Hepatocyte (in vitro differentiated cells): Measurements from ENCODE around the gene LITAF. TPM values are rescaled to one million over a fixed set of nuclear protein-coding genes. Genes with fewer than 3 reads are reported as not detected.

Experiments used
- DNase-seq: peaks from one replicate; pipeline ENCODE4 v3.0.0-alpha.2; 2016; ENCODE audit warnings: low spot score
- H2AFZ ChIP-seq: fragments of 200-600 bp; sonication (generic); 2 replicates; pipeline ENCODE4 v1.6.0; 2016; ENCODE audit warnings: antibody characterized with exemption, mild to moderate bottlenecking
- H3K27ac ChIP-seq: fragments of 200-600 bp; sonication (generic); 2 replicates; pipeline ENCODE4 v1.5.1; 2016; ENCODE audit warnings: mild to moderate bottlenecking
- H3K27me3 ChIP-seq: fragments of 200-600 bp; sonication (generic); 2 replicates; pipeline ENCODE4 v1.6.1; 2016
- H3K36me3 ChIP-seq: fragments of 200-600 bp; sonication (generic); replicated peaks from 2 replicates; pipeline ENCODE4 v1.5.1; 2016; ENCODE audit warnings: low read depth; ENCODE audit not compliant: insufficient read depth
- H3K4me1 ChIP-seq: fragments of 200-600 bp; sonication (generic); 2 replicates; pipeline ENCODE4 v1.5.1; 2016; ENCODE audit warnings: mild to moderate bottlenecking, moderate library complexity; ENCODE audit not compliant: insufficient read depth
- H3K4me2 ChIP-seq: fragments of 200-600 bp; sonication (generic); 2 replicates; pipeline ENCODE4 v1.6.0; 2016
- H3K4me3 ChIP-seq: fragments of 200-600 bp; sonication (generic); 2 replicates; pipeline ENCODE4 v1.5.1; 2016; ENCODE audit warnings: mild to moderate bottlenecking
- H3K79me2 ChIP-seq: fragments of 200-600 bp; sonication (generic); 2 replicates; pipeline ENCODE4 v1.6.0; 2017; ENCODE audit warnings: mild to moderate bottlenecking
- H3K9me2 ChIP-seq: fragments of 200-600 bp; sonication (generic); replicated peaks from 2 replicates; pipeline ENCODE4 v1.6.0; 2017; ENCODE audit warnings: mild to moderate bottlenecking; ENCODE audit not compliant: insufficient read depth
- H3K9me3 ChIP-seq: fragments of 200-600 bp; sonication (generic); 2 replicates; pipeline ENCODE4 v1.5.1; 2016; ENCODE audit warnings: low read depth, mild to moderate bottlenecking
- H4K20me1 ChIP-seq: fragments of 200-600 bp; sonication (generic); 2 replicates; pipeline ENCODE4 v1.6.0; 2016; ENCODE audit warnings: mild to moderate bottlenecking; ENCODE audit not compliant: insufficient read depth, poor library complexity, severe bottlenecking
- EZH2 ChIP-seq: fragments of 200-600 bp; sonication (generic); IDR thresholded peaks from 2 replicates; pipeline ENCODE4 v1.6.1; 2016; ENCODE audit warnings: antibody characterized with exemption, mild to moderate bottlenecking, borderline replicate concordance
- EZH2phosphoT487 ChIP-seq: fragments of 200-600 bp; sonication (generic); IDR thresholded peaks from one replicate; pipeline ENCODE4 v1.6.1; 2018; ENCODE audit warnings: antibody characterized with exemption, mild to moderate bottlenecking, low read depth, moderate library complexity; ENCODE audit not compliant: unreplicated experiment, severe bottlenecking
- WGBS: methylation state at CpG from one replicate; pipeline ENCODE4 v1.1.6; 2016; ENCODE audit warnings: low lambda C conversion rate; ENCODE audit errors: missing lambda C conversion rate; 5-methylcytosine and 5-hydroxymethylcytosine counted together
- polyA plus RNA-seq: library from polyadenylated mRNA; unstranded; fragments of >200 nt; fragmentation: Nextera tagmentation; extraction: Ambion mirVana; gene quantifications from 2 replicates; pipeline ENCODE4 v1.2.1, GENCODE V29; 2016
- total RNA-seq: library from RNA; depleted of rRNA; stranded (reverse); fragments of >200 nt; gene quantifications from 2 replicates; pipeline ENCODE4 v1.2.3, GENCODE V29; 2014
- TF ChIP-seq, protein P1 (sequence below): fragments of 200-600 bp; sonication (generic); IDR thresholded peaks from 2 replicates; pipeline ENCODE4 v1.5.1; 2016; ENCODE audit warnings: antibody characterized with exemption, mild to moderate bottlenecking; ENCODE audit not compliant: poor library complexity

Gene LITAF
- total and polyA plus RNA-seq, 2 experiments from 2014 or later: 65.6 to 134 TPM

DNA sequence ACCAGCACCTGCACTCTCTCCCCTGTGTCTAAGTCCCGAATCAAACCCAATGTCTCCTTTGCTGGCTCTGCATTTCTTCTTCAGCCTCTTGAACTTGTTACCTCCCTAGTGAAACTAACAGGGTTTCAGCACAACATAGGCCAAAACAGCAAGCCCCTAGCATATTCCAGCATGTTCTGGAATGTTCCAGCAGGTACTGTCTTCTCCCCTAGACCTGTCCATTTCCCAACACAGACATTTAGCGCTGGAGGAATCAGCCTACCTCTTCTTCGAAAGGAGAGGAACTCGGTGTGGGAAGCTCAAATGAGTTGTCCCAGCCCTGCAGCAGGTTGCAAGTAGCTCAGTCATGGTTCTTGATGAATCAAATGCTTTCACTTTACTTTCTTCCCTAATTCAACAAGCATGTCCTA lies 47.1 kb downstream of the LITAF start:
- no peaks in the 10 kb centered on the region for H3K4me1 ChIP-seq
- H3K4me2 ChIP-seq: no peak overlapping the region
- WGBS: 86% methylated on average over 4 of the region's 4 CpGs
- DNase-seq: no peak
- H3K4me3 ChIP-seq: no peak overlapping the region
- H3K79me2 ChIP-seq: no peaks in the 10 kb centered on the region
- H3K27ac ChIP-seq: no peak overlapping the region
- no peaks in the 10 kb centered on the region for H4K20me1 ChIP-seq
- H3K9me2 ChIP-seq: no peaks in the 10 kb centered on the region
- no peaks in the 10 kb centered on the region for H3K9me3 ChIP-seq
- H3K27me3 ChIP-seq: no peaks in the 10 kb centered on the region
- TF ChIP-seq EZH2: no peak
- TF ChIP-seq, protein P1, sequence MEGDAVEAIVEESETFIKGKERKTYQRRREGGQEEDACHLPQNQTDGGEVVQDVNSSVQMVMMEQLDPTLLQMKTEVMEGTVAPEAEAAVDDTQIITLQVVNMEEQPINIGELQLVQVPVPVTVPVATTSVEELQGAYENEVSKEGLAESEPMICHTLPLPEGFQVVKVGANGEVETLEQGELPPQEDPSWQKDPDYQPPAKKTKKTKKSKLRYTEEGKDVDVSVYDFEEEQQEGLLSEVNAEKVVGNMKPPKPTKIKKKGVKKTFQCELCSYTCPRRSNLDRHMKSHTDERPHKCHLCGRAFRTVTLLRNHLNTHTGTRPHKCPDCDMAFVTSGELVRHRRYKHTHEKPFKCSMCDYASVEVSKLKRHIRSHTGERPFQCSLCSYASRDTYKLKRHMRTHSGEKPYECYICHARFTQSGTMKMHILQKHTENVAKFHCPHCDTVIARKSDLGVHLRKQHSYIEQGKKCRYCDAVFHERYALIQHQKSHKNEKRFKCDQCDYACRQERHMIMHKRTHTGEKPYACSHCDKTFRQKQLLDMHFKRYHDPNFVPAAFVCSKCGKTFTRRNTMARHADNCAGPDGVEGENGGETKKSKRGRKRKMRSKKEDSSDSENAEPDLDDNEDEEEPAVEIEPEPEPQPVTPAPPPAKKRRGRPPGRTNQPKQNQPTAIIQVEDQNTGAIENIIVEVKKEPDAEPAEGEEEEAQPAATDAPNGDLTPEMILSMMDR: no peak
- no peak for TF ChIP-seq EZH2phosphoT487
- no peak overlapping the region for H2AFZ ChIP-seq
- H3K36me3 ChIP-seq: no peaks in the 10 kb centered on the region

DNA sequence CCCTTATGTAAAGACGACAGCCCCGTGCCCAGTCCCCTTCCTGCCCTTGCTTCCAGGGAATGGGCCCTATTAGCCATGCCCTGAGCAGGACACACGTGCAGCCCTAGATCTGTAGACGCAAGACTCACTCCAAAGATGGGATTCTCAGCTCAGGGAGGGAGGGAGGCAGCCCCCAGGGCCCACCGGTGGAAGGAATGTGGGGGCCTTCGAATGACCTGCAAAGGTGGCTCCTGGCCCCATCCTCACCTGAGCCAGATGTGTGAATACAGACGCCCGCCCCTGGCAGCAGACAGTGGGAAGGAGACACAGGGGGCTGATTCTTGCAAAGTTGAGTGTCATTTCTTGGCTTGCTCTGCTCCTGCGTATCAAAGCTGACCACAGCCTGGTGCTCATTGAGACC lies 47.8 kb downstream of the LITAF start:
- Histone ChIP-seq H3K79me2 (no peaks in the 10 kb centered on the region), H3K4me3 (no peak overlapping the region), H3K9me3 (no peaks in the 10 kb centered on the region), H3K27ac (no peak overlapping the region), H3K27me3 (no peaks in the 10 kb centered on the region), H2AFZ (no peak overlapping the region), H3K9me2 (no peaks in the 10 kb centered on the region), H3K36me3 (no peaks in the 10 kb centered on the region), H3K4me2 (no peak overlapping the region), H4K20me1 (no peaks in the 10 kb centered on the region), H3K4me1 (no peaks in the 10 kb centered on the region)
- TF ChIP-seq EZH2phosphoT487 (no peak), EZH2 (no peak)
- TF ChIP-seq, protein P1: no peak
- WGBS: 86% methylated on average over 9 of the region's 9 CpGs
- DNase-seq: no peak

DNA sequence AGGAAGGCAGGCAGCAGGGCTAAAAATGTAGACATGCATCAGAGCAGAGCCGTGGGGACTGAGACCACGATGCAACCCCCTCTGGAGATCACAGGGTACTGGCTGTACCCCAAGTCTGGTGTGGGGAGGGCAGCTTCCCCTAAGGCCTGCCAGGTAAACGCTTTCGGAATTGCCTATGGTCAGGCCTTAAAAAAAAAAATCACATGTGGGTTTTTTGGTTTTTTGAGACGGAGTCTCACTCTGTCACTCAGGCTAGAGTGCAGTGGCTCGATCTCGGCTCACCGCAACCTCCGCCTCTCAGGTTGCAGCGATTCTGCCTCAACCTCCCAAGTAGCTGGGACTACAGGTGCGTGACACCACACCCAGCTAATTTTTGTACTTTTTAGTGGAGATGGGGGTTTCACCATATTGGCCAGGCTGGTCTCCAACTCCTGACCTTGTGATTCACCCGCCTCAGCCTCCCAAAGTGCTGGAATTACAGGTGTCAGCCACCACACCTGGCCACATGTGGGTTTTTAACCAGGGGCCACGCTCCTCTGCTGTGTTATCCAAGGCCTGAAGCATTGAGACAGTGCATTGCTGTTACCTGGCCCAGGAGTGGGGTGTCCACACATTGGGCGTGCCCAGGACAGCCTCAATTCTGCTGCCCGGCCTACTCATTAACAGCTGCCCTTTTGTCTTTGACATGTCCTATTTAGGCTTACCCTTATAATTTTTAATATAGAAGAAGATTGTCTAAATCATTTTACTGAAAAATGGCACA lies 50.4 kb downstream of the LITAF start:
- TF ChIP-seq EZH2phosphoT487 (no peak), EZH2 (no peak)
- TF ChIP-seq, protein P1: no peak
- Histone ChIP-seq H2AFZ (no peak overlapping the region), H3K27ac (no peak overlapping the region), H3K4me1 (no peaks in the 10 kb centered on the region), H3K9me2 (no peaks in the 10 kb centered on the region), H3K27me3 (no peaks in the 10 kb centered on the region), H3K4me3 (no peak overlapping the region), H3K9me3 (no peaks in the 10 kb centered on the region), H3K79me2 (no peaks in the 10 kb centered on the region), H4K20me1 (no peaks in the 10 kb centered on the region), H3K36me3 (no peaks in the 10 kb centered on the region), H3K4me2 (no peak overlapping the region)
- WGBS: 96% methylated on average over 15 of the region's 15 CpGs
- no peak for DNase-seq
